A673 (cell line): ENCODE results near the gene RNF17. TPM values are rescaled to one million over a fixed set of nuclear protein-coding genes. Genes with fewer than 3 reads are reported as not detected.

Experiments
- BruUV-seq: library from RNA; stranded (reverse); fragments of 400-500 nt; replicated peaks from 2 replicates; lab custom pipeline; 2021; lab: Mats Ljungman, UMichigan
- CTCF ChIA-PET: fragments of 300-600 bp; sonication (Branson Sonifier 250); formaldehyde crosslinking; loops from one replicate; lab custom pipeline; 2022; ENCODE audit warnings: antibody characterized with exemption; lab: Charles Lee
- POLR2A ChIA-PET: fragments of 300-600 bp; sonication (Branson Sonifier 250); formaldehyde crosslinking; loops from one replicate; lab custom pipeline; 2022; ENCODE audit warnings: antibody characterized with exemption; ENCODE audit not compliant: low non-redundant PET; lab: Charles Lee
- DNase-seq: peaks from one replicate; pipeline ENCODE4 v3.0.0-alpha.2; 2015; ENCODE audit warnings: low spot score
- H3K27ac ChIP-seq: fragments of 200-600 bp; sonication (generic); 2 replicates; pipeline ENCODE4 v1.5.1; 2016; ENCODE audit warnings: mixed run types, low read depth, mild to moderate bottlenecking, mixed read lengths, antibody characterized with exemption, low read length; ENCODE audit not compliant: poor library complexity, severe bottlenecking
- H3K27me3 ChIP-seq: fragments of 200-600 bp; sonication (generic); replicated peaks from 2 replicates; pipeline ENCODE4 v1.6.1; 2017; ENCODE audit warnings: mixed run types, low read depth, mild to moderate bottlenecking, mixed read lengths, antibody characterized with exemption, low read length; ENCODE audit not compliant: insufficient read depth, poor library complexity
- H3K36me3 ChIP-seq: fragments of 200-600 bp; sonication (generic); 2 replicates; pipeline ENCODE4 v1.6.1; 2016; ENCODE audit warnings: mixed run types, mild to moderate bottlenecking, mixed read lengths, antibody characterized with exemption, low read length; ENCODE audit not compliant: insufficient read depth, poor library complexity, severe bottlenecking
- H3K4me1 ChIP-seq: fragments of 200-600 bp; sonication (generic); 2 replicates; pipeline ENCODE4 v1.6.1; 2017; ENCODE audit warnings: mixed run types, mild to moderate bottlenecking, mixed read lengths, antibody characterized with exemption, low read length; ENCODE audit not compliant: insufficient read depth, poor library complexity, severe bottlenecking
- H3K4me3 ChIP-seq: fragments of 200-600 bp; sonication (generic); 2 replicates; pipeline ENCODE4 v1.5.1; 2016; ENCODE audit warnings: low read depth, mixed run types, mild to moderate bottlenecking, mixed read lengths, low read length; ENCODE audit not compliant: poor library complexity, severe bottlenecking
- H3K9me3 ChIP-seq: fragments of 200-600 bp; sonication (generic); 2 replicates; pipeline ENCODE4 v1.6.1; 2016; ENCODE audit warnings: mixed run types, low read depth, mild to moderate bottlenecking, mixed read lengths, antibody characterized with exemption, low read length; ENCODE audit not compliant: poor library complexity, severe bottlenecking
- CTCF ChIP-seq: fragments of 300-800, 200-600 bp; sonication (generic); conservative IDR thresholded peaks from 2 replicates; pipeline ENCODE4 v1.5.1; 2017; ENCODE audit warnings: low read depth, mild to moderate bottlenecking, antibody characterized with exemption, low read length, moderate library complexity, mixed read lengths
- EZH2 ChIP-seq: fragments of 200-600 bp; sonication (generic); IDR thresholded peaks from 2 replicates; pipeline ENCODE4 v1.6.1; 2017; ENCODE audit warnings: borderline replicate concordance, low read depth, mild to moderate bottlenecking, mixed read lengths, antibody characterized with exemption, low read length; ENCODE audit not compliant: poor library complexity, severe bottlenecking
- intact Hi-C: fragments of 100-400 bp; cut with micrococcal nuclease; formaldehyde crosslinking; loops from one replicate; pipeline ENCODE4 v1.10.0; 2022; ENCODE audit not compliant: unreplicated experiment
- total RNA-seq: library from RNA; stranded (reverse); gene quantifications from 2 replicates; pipeline ENCODE4 v1.2.3, GENCODE V29; 2021

Gene RNF17
- total RNA-seq, 1 experiment from 2014 or later: not detected

GRCh38 chr13:24921881-24922280 lies 157.9 kb downstream of the RNF17 start:
- POLR2A ChIA-PET: no interaction called here
- no peak for TF ChIP-seq CTCF
- TF ChIP-seq EZH2: no peak
- DNase-seq: no peak
- H3K27me3 ChIP-seq: no peaks in the 10 kb centered on the region
- no peaks in the 10 kb centered on the region for H3K9me3 ChIP-seq
- CTCF ChIA-PET: no interaction called here
- no peaks in the 10 kb centered on the region for H3K36me3 ChIP-seq
- no TSS peak for BruUV-seq
- intact Hi-C loops: no loop called here
- peaks cover 4% of the 10 kb centered on the region for H3K4me1 ChIP-seq
- H3K4me3 ChIP-seq: peak overlapping the region; percentile 79
- peak overlapping the region; percentile 76 for H3K27ac ChIP-seq

GRCh38 chr13:24922387-24922744 lies 158.4 kb downstream of the RNF17 start:
- ChIA-PET POLR2A (no interaction called here), CTCF (no interaction called here)
- H3K36me3 ChIP-seq: no peaks in the 10 kb centered on the region
- intact Hi-C loops: no loop called here
- BruUV-seq: TSS peak; percentile 67
- no peaks in the 10 kb centered on the region for H3K9me3 ChIP-seq
- H3K4me1 ChIP-seq: peaks cover 4% of the 10 kb centered on the region
- H3K27ac ChIP-seq: peak overlapping the region; percentile 76
- H3K4me3 ChIP-seq: peak overlapping the region; percentile 79
- DNase-seq: peak; percentile 17
- no peaks in the 10 kb centered on the region for H3K27me3 ChIP-seq
- TF ChIP-seq CTCF (no peak), EZH2 (no peak)

GRCh38 chr13:24922745-24923591 lies 159.0 kb downstream of the RNF17 start:
- BruUV-seq: TSS peak; percentile 99
- H3K4me1 ChIP-seq: peaks cover 4% of the 10 kb centered on the region
- DNase-seq: peak; percentile 98
- H3K36me3 ChIP-seq: no peaks in the 10 kb centered on the region
- peak overlapping the region; percentile 76 for H3K27ac ChIP-seq
- TF ChIP-seq CTCF (no peak; the same call in 1 of the 2 replicates), EZH2 (no peak)
- peak overlapping the region; percentile 79 for H3K4me3 ChIP-seq
- CTCF ChIA-PET: no interaction called here
- intact Hi-C loops: no loop called here
- H3K27me3 ChIP-seq: no peaks in the 10 kb centered on the region
- no peaks in the 10 kb centered on the region for H3K9me3 ChIP-seq
- POLR2A ChIA-PET: no interaction called here
